Measurements from ENCODE around the gene NADSYN1. TPM values are rescaled to one million over a fixed set of nuclear protein-coding genes. Genes with fewer than 3 reads are reported as not detected.

Gene NADSYN1
- total RNA-seq, 1 donor from 2014 or later = 75.9 TPM

GRCh38 chr11:71485466-71485865, 32.5 kb downstream of the NADSYN1 start:
- H3K9me3 ChIP-seq = no peaks in the 10 kb centered on the region
- intact Hi-C loops (cut with DNase I) = no loop called here
- H3K4me3 ChIP-seq = no peak overlapping the region
- no peaks in the 10 kb centered on the region for H3K27me3 ChIP-seq
- peaks cover 0 to 56% of the 10 kb centered on the region in 2 donors for H3K36me3 ChIP-seq
- H3K27ac ChIP-seq = no peak overlapping the region
- TF ChIP-seq POLR2AphosphoS5 (IDR thresholded peaks at IDR 0.05; ENCODE audit: insufficient read depth in 1 of 2, low read depth in 1 of 2) (no peak), POLR2A (IDR thresholded peaks at IDR 0.05) (no peak), CTCF (IDR thresholded peaks at IDR 0.05) (no peak)
- no peaks in the 10 kb centered on the region for H3K4me1 ChIP-seq
- DNase-seq (ENCODE audit: extremely low spot score in 2 of 2) = no peak

GRCh38 chr11:71486320-71486719, 33.3 kb downstream of the NADSYN1 start:
- no peak for DNase-seq (ENCODE audit: extremely low spot score in 2 of 2)
- Histone ChIP-seq H3K4me1 (no peaks in the 10 kb centered on the region), H3K4me3 (no peak overlapping the region), H3K36me3 (peaks cover 0 to 55% of the 10 kb centered on the region in 2 donors), H3K27me3 (no peaks in the 10 kb centered on the region), H3K27ac (no peak overlapping the region), H3K9me3 (no peaks in the 10 kb centered on the region)
- intact Hi-C loops (cut with DNase I) = no loop called here
- TF ChIP-seq POLR2A (IDR thresholded peaks at IDR 0.05) (no peak), CTCF (IDR thresholded peaks at IDR 0.05) (no peak), POLR2AphosphoS5 (IDR thresholded peaks at IDR 0.05; ENCODE audit: insufficient read depth in 1 of 2, low read depth in 1 of 2) (no peak)

GRCh38 chr11:71488681-71489270, 35.8 kb downstream of the NADSYN1 start:
- no peak overlapping the region for H3K4me3 ChIP-seq
- H3K27ac ChIP-seq = no peak overlapping the region
- DNase-seq (ENCODE audit: extremely low spot score in 2 of 2) = no peak
- no peaks in the 10 kb centered on the region for H3K27me3 ChIP-seq
- no peaks in the 10 kb centered on the region for H3K9me3 ChIP-seq
- intact Hi-C loops (cut with DNase I) = no loop called here
- TF ChIP-seq POLR2A (IDR thresholded peaks at IDR 0.05) (no peak), CTCF (IDR thresholded peaks at IDR 0.05) (no peak), POLR2AphosphoS5 (IDR thresholded peaks at IDR 0.05; ENCODE audit: insufficient read depth in 1 of 2, low read depth in 1 of 2) (no peak)
- peaks cover 0 to 59% of the 10 kb centered on the region in 2 donors for H3K36me3 ChIP-seq
- H3K4me1 ChIP-seq = no peaks in the 10 kb centered on the region

GRCh38 chr11:71489311-71490043, 36.5 kb downstream of the NADSYN1 start:
- no peak for TF ChIP-seq POLR2A (IDR thresholded peaks at IDR 0.05)
- TF ChIP-seq CTCF (IDR thresholded peaks at IDR 0.05) = no peak
- no peak for TF ChIP-seq POLR2AphosphoS5 (IDR thresholded peaks at IDR 0.05; ENCODE audit: insufficient read depth in 1 of 2, low read depth in 1 of 2)
- no peaks in the 10 kb centered on the region for H3K9me3 ChIP-seq
- H3K4me1 ChIP-seq = no peaks in the 10 kb centered on the region
- no peak overlapping the region for H3K27ac ChIP-seq
- H3K27me3 ChIP-seq = no peaks in the 10 kb centered on the region
- intact Hi-C loops (cut with DNase I) = no loop called here
- DNase-seq (ENCODE audit: extremely low spot score in 2 of 2) = no peak
- peaks cover 0 to 58% of the 10 kb centered on the region in 2 donors for H3K36me3 ChIP-seq
- no peak overlapping the region for H3K4me3 ChIP-seq
